ENCODE results near the gene RAB37. TPM values are rescaled to one million over a fixed set of nuclear protein-coding genes. Genes with fewer than 3 reads are reported as not detected.

Gene RAB37
- polyA plus RNA-seq, 6 donors from 2014 or later, result 49.2 to 85.5 (median 56.4) TPM

GRCh38 chr17:74730491-74731346 is 6.3 kb upstream of the RAB37 start:
- Mint-ChIP-seq H3K36me3 (no peaks in the 10 kb centered on the region), H3K27ac (no peak overlapping the region), H3K27me3 (no peaks in the 10 kb centered on the region), H3K9me3 (no peaks in the 10 kb centered on the region), H3K4me1 (peaks cover 0 to 19% (median 6%) of the 10 kb centered on the region in 3 donors), H3K4me3 (no peak overlapping the region)
- DNase-seq (no peak), ATAC-seq (ENCODE audit: low read depth in 2 of 2) (peak; percentile 39 to 71)

- Mint-ChIP-seq H3K4me1 (peaks cover 3 to 22% (median 9%) of the 10 kb centered on the region in 3 donors), H3K27me3 (no peaks in the 10 kb centered on the region), H3K9me3 (no peaks in the 10 kb centered on the region), H3K4me3 (no peak overlapping the region), H3K36me3 (no peaks in the 10 kb centered on the region), H3K27ac (no peak overlapping the region)
- no peak for ATAC-seq (ENCODE audit: low read depth in 2 of 2)
- no peak for DNase-seq
These were observed 5.8 kb upstream of the RAB37 start for GRCh38 chr17:74731347-74731605.

GRCh38 chr17:74732042-74732867 is 4.8 kb upstream of the RAB37 start:
- H3K27me3 Mint-ChIP-seq, result no peaks in the 10 kb centered on the region

GRCh38 chr17:74733365-74734122 is 3.5 kb upstream of the RAB37 start:
- Mint-ChIP-seq H3K36me3 (no peaks in the 10 kb centered on the region), H3K4me1 (peaks cover 17 to 33% (median 18%) of the 10 kb centered on the region in 3 donors), H3K27me3 (no peaks in the 10 kb centered on the region), H3K9me3 (no peaks in the 10 kb centered on the region), H3K4me3 (no peak overlapping the region), H3K27ac (peak overlapping the region in 1 of 6 donors; percentile 12)
- ATAC-seq (ENCODE audit: low read depth in 2 of 2) (no peak), DNase-seq (no peak)

More at GRCh38 chr17:74732042-74732867, 4.8 kb upstream of the RAB37 start:
- DNase-seq (no peak), ATAC-seq (ENCODE audit: low read depth in 2 of 2) (no peak)
- Mint-ChIP-seq H3K4me3 (no peak overlapping the region), H3K27ac (no peak overlapping the region), H3K36me3 (no peaks in the 10 kb centered on the region), H3K9me3 (no peaks in the 10 kb centered on the region), H3K4me1 (peaks cover 6 to 21% (median 11%) of the 10 kb centered on the region in 3 donors)

GRCh38 chr17:74734256-74734655 is 2.8 kb upstream of the RAB37 start:
- Mint-ChIP-seq H3K36me3 (no peaks in the 10 kb centered on the region), H3K9me3 (no peaks in the 10 kb centered on the region), H3K4me3 (peak overlapping the region in 1 of 8 donors; percentile 56), H3K4me1 (peaks cover 24 to 40% (median 25%) of the 10 kb centered on the region in 3 donors), H3K27ac (peak overlapping the region in 2 of 6 donors; percentile 12 to 20), H3K27me3 (no peaks in the 10 kb centered on the region)
- ATAC-seq (ENCODE audit: low read depth in 2 of 2) (no peak), DNase-seq (no peak)

- H3K27ac Mint-ChIP-seq, result peak overlapping the region; percentile 24 to 87 (median 51)
- peak; percentile 17 to 21 for ATAC-seq (ENCODE audit: low read depth in 2 of 2)
- peaks cover 48 to 61% (median 57%) of the 10 kb centered on the region in 3 donors for H3K4me1 Mint-ChIP-seq
These were observed 419 bp downstream of the RAB37 start for GRCh38 chr17:74737299-74738050.

GRCh38 chr17:74738051-74738996 is 1.3 kb downstream of the RAB37 start:
- DNase-seq, result peak; percentile 57
- no peaks in the 10 kb centered on the region for H3K27me3 Mint-ChIP-seq
- H3K36me3 Mint-ChIP-seq, result no peaks in the 10 kb centered on the region
- ATAC-seq (ENCODE audit: low read depth in 2 of 2), result peak; percentile 16 to 20
- H3K27ac Mint-ChIP-seq, result peak overlapping the region; percentile 44 to 90 (median 74)
- H3K4me3 Mint-ChIP-seq, result peak overlapping the region; percentile 82 to 96 (median 94)
- H3K4me1 Mint-ChIP-seq, result peaks cover 53 to 70% (median 65%) of the 10 kb centered on the region in 3 donors
- no peaks in the 10 kb centered on the region for H3K9me3 Mint-ChIP-seq

More at GRCh38 chr17:74737299-74738050, 419 bp downstream of the RAB37 start:
- peak; percentile 35 for DNase-seq
- Mint-ChIP-seq H3K36me3 (no peaks in the 10 kb centered on the region), H3K4me3 (peak overlapping the region; percentile 82 to 96 (median 94)), H3K27me3 (no peaks in the 10 kb centered on the region), H3K9me3 (no peaks in the 10 kb centered on the region)

- Mint-ChIP-seq H3K9me3 (no peaks in the 10 kb centered on the region), H3K27ac (peak overlapping the region in 4 of 6 donors; percentile 44 to 82 (median 64)), H3K4me1 (peaks cover 63 to 80% (median 74%) of the 10 kb centered on the region in 3 donors), H3K27me3 (no peaks in the 10 kb centered on the region), H3K4me3 (peak overlapping the region; percentile 82 to 96 (median 94)), H3K36me3 (no peaks in the 10 kb centered on the region)
- no peak for DNase-seq
- ATAC-seq (ENCODE audit: low read depth in 2 of 2), result no peak
These were observed 2.3 kb downstream of the RAB37 start for GRCh38 chr17:74739227-74739831.

- Mint-ChIP-seq H3K27ac (peak overlapping the region in 5 of 6 donors; percentile 47 to 92 (median 80)), H3K9me3 (no peaks in the 10 kb centered on the region), H3K4me3 (peak overlapping the region in 6 of 8 donors; percentile 9 to 87 (median 60)), H3K27me3 (no peaks in the 10 kb centered on the region), H3K4me1 (peaks cover 63 to 84% (median 81%) of the 10 kb centered on the region in 3 donors), H3K36me3 (no peaks in the 10 kb centered on the region)
- ATAC-seq (ENCODE audit: low read depth in 2 of 2) (no peak), DNase-seq (no peak)
These were observed 3.1 kb downstream of the RAB37 start for GRCh38 chr17:74740173-74740572.

GRCh38 chr17:74740641-74741387 is 3.8 kb downstream of the RAB37 start:
- Mint-ChIP-seq H3K4me3 (peak overlapping the region in 7 of 8 donors; percentile 15 to 88 (median 60)), H3K9me3 (no peaks in the 10 kb centered on the region), H3K27me3 (no peaks in the 10 kb centered on the region), H3K36me3 (no peaks in the 10 kb centered on the region), H3K4me1 (peaks cover 63 to 82% (median 81%) of the 10 kb centered on the region in 3 donors), H3K27ac (peak overlapping the region in 5 of 6 donors; percentile 56 to 96 (median 77))
- DNase-seq, result no peak
- ATAC-seq (ENCODE audit: low read depth in 2 of 2), result no peak

- Mint-ChIP-seq H3K36me3 (no peaks in the 10 kb centered on the region), H3K27me3 (no peaks in the 10 kb centered on the region), H3K4me1 (peaks cover 63 to 81% (median 80%) of the 10 kb centered on the region in 3 donors), H3K27ac (peak overlapping the region; percentile 64 to 96 (median 76)), H3K9me3 (no peaks in the 10 kb centered on the region), H3K4me3 (peak overlapping the region; percentile 60 to 88 (median 68))
- peak; percentile 51 for DNase-seq
- ATAC-seq (ENCODE audit: low read depth in 2 of 2), result peak; percentile 32 to 34
These were observed 5.1 kb downstream of the RAB37 start for GRCh38 chr17:74742153-74742515.

All from naive B cell (primary cell).